Endothelial cell (in vitro differentiated cells): ENCODE results near the gene LRRC42. TPM values are rescaled to one million over a fixed set of nuclear protein-coding genes. Genes with fewer than 3 reads are reported as not detected.
"Not testable (repeated sequence)": the region's sequence is repeated elsewhere in the genome, so short reads cannot be mapped to it uniquely, and the experiment has no call there.

Experiments used
- DNase-seq: peaks from one replicate; pipeline ENCODE4 v3.0.0; 2021; ENCODE audit warnings: low spot score
- H3K27ac Mint-ChIP-seq: one replicate; pipeline ENCODE4 v1.8.0; 2021; ENCODE audit warnings: mixed read lengths, inconsistent platforms; ENCODE audit not compliant: unreplicated experiment
- H3K27me3 Mint-ChIP-seq: one replicate; pipeline ENCODE4 v1.8.0; 2021; ENCODE audit warnings: mild to moderate bottlenecking, moderate library complexity, mixed read lengths, inconsistent platforms; ENCODE audit not compliant: unreplicated experiment
- H3K36me3 Mint-ChIP-seq: one replicate; pipeline ENCODE4 v1.8.0; 2021; ENCODE audit warnings: mild to moderate bottlenecking, low read depth, mixed read lengths, inconsistent platforms; ENCODE audit not compliant: unreplicated experiment
- H3K4me1 Mint-ChIP-seq: one replicate; pipeline ENCODE4 v1.8.0; 2021; ENCODE audit warnings: mild to moderate bottlenecking, mixed read lengths, inconsistent platforms; ENCODE audit not compliant: unreplicated experiment
- H3K4me3 Mint-ChIP-seq: one replicate; pipeline ENCODE4 v1.8.0; 2021; ENCODE audit warnings: mild to moderate bottlenecking, mixed read lengths, inconsistent platforms; ENCODE audit not compliant: unreplicated experiment
- H3K9me3 Mint-ChIP-seq: one replicate; pipeline ENCODE4 v1.8.0; 2021; ENCODE audit warnings: mixed read lengths, inconsistent platforms; ENCODE audit not compliant: unreplicated experiment
- total RNA-seq: library from RNA; stranded (reverse); fragmentation: NEBNext Ultra II Directional; extraction: Animal tissue kit (Norgen Biotek cat#: 25700); gene quantifications from one replicate; pipeline ENCODE4 v1.2.1, GENCODE V29; 2021; ENCODE audit not compliant: unreplicated experiment
- TF ChIP-seq, protein P1 (sequence below): fragments of 200-600 bp; sonication (generic); IDR thresholded peaks from one replicate; pipeline ENCODE4 v1.5.0; 2021; ENCODE audit warnings: antibody characterized with exemption; ENCODE audit not compliant: unreplicated experiment

LRRC42 gene
- total RNA-seq, 1 donor from 2014 or later = 43.6 TPM

DNA sequence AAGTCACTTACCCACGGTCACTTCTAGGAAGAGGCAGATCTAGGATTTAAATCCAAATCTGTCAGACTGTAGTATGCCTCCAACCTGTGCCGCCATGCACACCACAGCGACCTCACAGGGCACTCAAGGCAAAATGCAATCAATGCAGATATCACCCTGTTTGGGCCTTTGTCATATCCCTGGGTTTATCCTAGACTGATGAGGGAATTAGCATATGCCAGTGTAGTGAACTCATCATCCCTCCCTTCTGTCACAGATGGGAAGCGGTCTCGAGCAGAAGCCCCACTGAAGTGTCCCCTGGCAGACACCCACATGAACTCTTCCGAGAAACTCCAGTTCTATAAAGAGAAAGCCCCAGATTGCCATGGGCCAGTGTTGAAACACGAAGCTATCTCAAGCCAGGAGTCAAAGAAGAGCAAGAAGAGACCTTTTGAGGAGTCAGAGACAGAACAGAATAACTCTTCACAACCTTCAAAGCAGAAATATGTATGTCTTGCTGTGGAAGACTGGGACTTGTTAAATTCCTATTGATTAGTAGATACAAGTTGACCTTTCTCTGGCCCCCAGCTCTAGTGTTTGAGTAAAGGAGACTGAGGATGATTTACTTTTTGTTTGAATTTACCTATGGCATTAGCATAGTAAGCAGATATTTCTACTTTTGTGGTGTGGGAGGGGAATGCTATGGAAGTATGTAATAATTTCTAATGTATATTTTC is 21.4 kb downstream of the LRRC42 start:
- H3K36me3 Mint-ChIP-seq = peaks cover 27% of the 10 kb centered on the region
- no peaks in the 10 kb centered on the region for H3K27me3 Mint-ChIP-seq
- H3K4me1 Mint-ChIP-seq = peaks cover 6% of the 10 kb centered on the region
- H3K27ac Mint-ChIP-seq = no peak overlapping the region
- TF ChIP-seq, protein P1, sequence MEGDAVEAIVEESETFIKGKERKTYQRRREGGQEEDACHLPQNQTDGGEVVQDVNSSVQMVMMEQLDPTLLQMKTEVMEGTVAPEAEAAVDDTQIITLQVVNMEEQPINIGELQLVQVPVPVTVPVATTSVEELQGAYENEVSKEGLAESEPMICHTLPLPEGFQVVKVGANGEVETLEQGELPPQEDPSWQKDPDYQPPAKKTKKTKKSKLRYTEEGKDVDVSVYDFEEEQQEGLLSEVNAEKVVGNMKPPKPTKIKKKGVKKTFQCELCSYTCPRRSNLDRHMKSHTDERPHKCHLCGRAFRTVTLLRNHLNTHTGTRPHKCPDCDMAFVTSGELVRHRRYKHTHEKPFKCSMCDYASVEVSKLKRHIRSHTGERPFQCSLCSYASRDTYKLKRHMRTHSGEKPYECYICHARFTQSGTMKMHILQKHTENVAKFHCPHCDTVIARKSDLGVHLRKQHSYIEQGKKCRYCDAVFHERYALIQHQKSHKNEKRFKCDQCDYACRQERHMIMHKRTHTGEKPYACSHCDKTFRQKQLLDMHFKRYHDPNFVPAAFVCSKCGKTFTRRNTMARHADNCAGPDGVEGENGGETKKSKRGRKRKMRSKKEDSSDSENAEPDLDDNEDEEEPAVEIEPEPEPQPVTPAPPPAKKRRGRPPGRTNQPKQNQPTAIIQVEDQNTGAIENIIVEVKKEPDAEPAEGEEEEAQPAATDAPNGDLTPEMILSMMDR = no peak
- no peak overlapping the region for H3K4me3 Mint-ChIP-seq
- no peaks in the 10 kb centered on the region for H3K9me3 Mint-ChIP-seq
- no peak for DNase-seq

DNA sequence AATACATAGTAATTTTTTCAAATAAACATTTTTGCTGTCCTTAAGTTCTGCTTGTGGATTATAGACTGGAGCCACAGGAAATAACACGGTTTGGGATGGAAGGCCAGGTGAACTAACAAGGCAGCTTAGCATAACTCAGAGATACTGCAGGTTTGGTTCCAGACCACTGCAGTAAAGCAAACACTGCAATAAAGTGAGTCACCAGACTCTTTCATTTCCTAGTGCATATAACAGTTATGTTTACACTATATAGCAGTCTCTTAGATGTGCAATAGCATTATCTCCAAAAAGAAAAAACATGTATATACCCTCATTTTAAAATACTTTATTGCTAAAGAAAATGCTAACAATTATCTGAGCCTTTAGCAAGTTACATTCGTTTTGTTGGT is 22.0 kb downstream of the LRRC42 start:
- peaks cover 6% of the 10 kb centered on the region for H3K4me1 Mint-ChIP-seq
- peaks cover 22% of the 10 kb centered on the region for H3K36me3 Mint-ChIP-seq
- no peaks in the 10 kb centered on the region for H3K27me3 Mint-ChIP-seq
- DNase-seq = no peak
- H3K9me3 Mint-ChIP-seq = no peaks in the 10 kb centered on the region
- TF ChIP-seq, protein P1 = no peak
- no peak overlapping the region for H3K27ac Mint-ChIP-seq
- no peak overlapping the region for H3K4me3 Mint-ChIP-seq

DNA sequence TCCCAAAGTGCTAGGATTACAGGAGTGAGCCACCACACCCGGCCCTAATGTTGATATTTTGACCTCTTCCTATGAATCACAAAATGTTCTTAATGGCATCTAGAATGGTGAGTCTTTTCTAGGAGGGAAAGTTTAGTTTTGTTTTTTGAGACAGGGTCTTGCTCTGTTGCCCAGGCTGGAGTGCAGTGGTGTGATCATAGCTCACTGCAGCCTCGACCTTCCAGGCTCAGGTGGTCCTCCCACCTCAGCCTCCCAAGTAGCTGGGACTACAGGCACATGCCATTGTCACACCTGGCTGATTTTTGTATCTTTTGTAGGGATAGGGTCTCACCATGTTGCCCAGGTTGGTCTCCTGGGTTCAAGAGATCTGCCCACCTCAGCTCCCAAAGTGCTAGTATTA is 23.2 kb downstream of the LRRC42 start:
- not testable (repeated sequence) for DNase-seq, H3K4me3 Mint-ChIP-seq, H3K27me3 Mint-ChIP-seq, H3K27ac Mint-ChIP-seq, H3K9me3 Mint-ChIP-seq, H3K4me1 Mint-ChIP-seq
- H3K36me3 Mint-ChIP-seq = peaks cover 19% of the 10 kb centered on the region

DNA sequence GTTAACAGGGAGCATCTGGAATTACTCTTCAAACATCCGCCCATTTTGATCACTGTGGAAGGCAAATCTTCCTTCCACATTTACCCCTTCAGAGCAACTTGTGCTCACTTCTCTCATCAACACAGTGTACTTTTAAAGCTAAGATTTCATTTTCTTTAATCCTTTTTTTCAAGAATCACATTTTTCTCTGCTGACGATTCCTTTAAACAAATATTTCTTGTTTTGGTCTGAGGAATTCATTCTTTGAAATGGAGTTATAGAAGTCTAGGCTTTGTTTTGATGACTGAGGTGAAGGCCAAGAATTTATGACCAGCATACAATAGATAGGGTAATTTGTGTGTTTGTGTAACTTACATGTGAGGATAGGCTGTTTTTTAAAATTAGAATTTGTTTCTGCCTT is 25.6 kb downstream of the LRRC42 start:
- Mint-ChIP-seq H3K9me3 (no peaks in the 10 kb centered on the region), H3K27me3 (peaks cover 1% of the 10 kb centered on the region), H3K36me3 (peaks cover 13% of the 10 kb centered on the region), H3K4me1 (peaks cover 7% of the 10 kb centered on the region), H3K4me3 (peak overlapping the region; percentile 58), H3K27ac (peak overlapping the region; percentile 24)
- no peak for DNase-seq
- TF ChIP-seq, protein P1 = no peak

DNA sequence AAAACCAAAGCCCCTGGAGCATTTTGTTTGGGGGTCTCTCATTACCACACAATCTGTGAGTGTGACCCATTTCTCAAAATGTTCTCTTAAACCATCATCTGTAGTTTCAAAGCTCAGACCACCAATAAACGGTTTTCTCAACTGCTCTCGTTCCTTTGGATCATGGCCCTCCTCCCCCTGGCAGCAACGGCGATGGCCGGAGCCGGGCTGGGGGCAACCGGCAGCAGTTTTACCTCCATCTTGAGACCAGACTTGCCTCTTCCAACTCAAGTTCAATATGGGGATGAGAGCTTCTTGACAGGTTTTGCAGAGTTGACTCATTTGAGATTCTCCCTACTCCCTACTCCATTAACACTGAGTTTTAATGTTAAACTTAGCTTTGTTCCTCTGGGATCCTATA is 29.7 kb downstream of the LRRC42 start:
- Mint-ChIP-seq H3K9me3 (no peaks in the 10 kb centered on the region), H3K27me3 (peaks cover 4% of the 10 kb centered on the region), H3K36me3 (peaks cover 4% of the 10 kb centered on the region), H3K4me3 (no peak overlapping the region), H3K4me1 (peaks cover 25% of the 10 kb centered on the region), H3K27ac (no peak overlapping the region)
- TF ChIP-seq, protein P1 = no peak
- no peak for DNase-seq
